ENCODE measurements around the gene SECISBP2. TPM values are rescaled to one million over a fixed set of nuclear protein-coding genes. Genes with fewer than 3 reads are reported as not detected.
"Not testable (repeated sequence)": the region's sequence is repeated elsewhere in the genome, so short reads cannot be mapped to it uniquely, and the experiment has no call there.

The SECISBP2 gene
- total RNA-seq, 1 donor from 2014 or later, result 23.1 TPM

GRCh38 chr9:89309608-89310474, 8.5 kb upstream of the SECISBP2 start:
- DNase-seq (ENCODE audit: low read depth, low spot score), result no peak

DNA sequence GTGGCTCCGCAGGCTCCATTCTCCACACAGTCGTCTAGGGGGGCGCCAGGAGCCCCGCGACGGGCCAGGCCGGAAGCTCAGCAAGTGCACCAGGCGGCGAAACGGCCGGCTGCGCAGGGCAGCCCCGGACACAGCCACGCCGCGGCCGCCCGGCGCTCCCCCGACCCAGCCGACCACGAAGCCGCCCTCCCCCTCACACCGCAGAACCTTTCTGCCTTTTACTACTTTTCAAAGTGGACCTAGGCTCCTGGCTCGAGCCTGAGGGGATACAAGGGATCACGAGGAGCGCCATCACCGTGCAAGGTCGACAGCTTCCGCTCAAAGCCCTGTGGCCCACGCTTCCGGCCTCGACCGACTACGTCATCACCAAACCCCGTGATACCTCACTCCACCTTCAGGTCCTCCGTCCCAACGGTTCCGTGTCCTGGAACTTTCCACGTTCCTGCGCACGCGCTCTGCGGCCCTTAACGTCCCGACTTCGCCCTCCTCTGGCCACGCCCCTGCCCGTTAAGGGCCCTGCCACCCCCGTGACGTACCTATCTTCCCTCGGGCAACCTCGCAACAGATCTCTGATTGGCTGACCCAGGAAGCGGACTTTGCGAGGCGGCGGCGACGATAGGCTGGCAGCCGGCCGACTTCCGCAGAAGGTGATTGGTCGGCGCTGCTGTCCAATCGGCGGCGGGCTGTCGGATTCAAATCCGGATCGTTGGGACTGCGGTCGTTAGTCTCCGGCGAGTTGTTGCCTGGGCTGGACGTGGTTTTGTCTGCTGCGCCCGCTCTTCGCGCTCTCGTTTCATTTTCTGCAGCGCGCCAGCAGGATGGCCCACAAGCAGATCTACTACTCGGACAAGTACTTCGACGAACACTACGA, 7.6 kb upstream of the SECISBP2 start, which contains the start of gene CKS2:
TSS of gene CKS2 (plus strand) at position 721 of the 871 bp plus-strand sequence. CDS start at position 819, 98 bp downstream.
- peak; percentile 99 for DNase-seq (ENCODE audit: low read depth, low spot score)

- no peak for DNase-seq (ENCODE audit: low read depth, low spot score)
These were observed 6.7 kb upstream of the SECISBP2 start for GRCh38 chr9:89311346-89312221.

DNA sequence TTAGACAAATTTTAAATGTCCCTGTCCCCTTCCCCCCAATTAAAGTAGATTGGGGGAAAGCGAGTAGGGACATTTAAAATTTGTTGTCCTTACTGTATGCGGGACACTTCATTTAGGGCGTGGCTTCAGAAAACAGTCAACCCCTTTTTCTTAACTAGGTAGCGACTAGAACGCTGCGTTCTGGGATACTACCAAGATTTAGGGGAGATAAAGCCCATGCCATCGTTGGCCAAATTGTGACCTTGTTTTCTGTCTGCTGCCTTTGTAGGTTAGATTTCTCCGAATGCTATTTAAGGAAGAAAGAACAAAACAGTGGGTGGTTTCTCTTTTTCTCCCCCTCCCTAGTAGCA, 6.1 kb upstream of the SECISBP2 start:
- no peak for DNase-seq (ENCODE audit: low read depth, low spot score)

DNA sequence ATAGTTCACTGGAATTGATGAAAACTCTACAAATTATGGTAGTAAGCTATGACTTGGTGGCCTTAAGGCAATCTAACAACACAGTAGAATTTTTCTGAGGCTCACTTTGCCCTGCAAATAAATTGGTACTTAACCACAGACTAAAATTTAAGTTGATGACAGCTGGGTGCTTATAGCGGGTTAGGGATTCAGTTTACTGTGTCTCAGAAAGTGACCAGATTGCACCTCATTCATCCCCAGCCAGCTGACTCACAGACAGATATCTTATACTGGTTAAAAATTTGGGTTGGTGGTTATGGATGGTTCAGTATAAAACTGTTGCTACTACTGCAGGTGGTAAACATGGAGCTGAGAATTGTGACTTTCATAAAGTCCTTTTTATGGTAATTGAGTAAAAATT, 4.5 kb upstream of the SECISBP2 start:
- DNase-seq (ENCODE audit: low read depth, low spot score), result no peak

DNA sequence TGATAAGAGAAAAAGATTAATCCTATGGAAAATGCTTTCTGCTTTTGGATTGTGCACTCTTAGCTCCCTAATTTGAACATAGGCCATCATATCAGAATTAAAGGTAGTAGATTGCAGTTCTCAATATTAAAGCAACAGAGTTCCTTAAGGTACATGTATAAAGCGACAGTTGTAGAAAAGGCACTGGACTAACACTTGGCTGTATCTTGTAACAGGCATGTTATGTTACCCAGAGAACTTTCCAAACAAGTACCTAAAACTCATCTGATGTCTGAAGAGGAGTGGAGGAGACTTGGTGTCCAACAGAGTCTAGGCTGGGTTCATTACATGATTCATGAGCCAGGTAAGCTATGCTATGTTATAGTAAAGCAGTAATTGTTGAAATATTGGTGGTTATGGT, 3.3 kb upstream of the SECISBP2 start:
- no peak for DNase-seq (ENCODE audit: low read depth, low spot score)

DNA sequence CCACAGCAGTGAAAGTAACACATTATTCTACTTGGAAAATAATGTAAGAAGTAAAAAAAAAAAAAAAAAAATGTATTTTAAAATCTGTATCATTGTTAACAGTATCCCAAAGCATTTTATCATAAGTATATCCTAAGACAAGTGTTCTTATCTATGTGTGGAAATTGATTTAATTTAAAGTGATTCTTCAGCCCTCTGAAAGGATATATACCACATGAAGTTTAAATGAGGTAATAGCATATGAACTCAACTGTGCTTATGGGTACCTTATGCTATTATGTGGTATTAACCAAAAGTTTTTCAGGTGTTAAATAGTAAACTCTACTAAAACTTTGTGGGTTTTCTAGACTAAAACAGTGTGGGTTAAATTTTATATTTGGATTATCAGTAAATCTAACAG, 2.8 kb upstream of the SECISBP2 start:
- no peak for DNase-seq (ENCODE audit: low read depth, low spot score)

DNA sequence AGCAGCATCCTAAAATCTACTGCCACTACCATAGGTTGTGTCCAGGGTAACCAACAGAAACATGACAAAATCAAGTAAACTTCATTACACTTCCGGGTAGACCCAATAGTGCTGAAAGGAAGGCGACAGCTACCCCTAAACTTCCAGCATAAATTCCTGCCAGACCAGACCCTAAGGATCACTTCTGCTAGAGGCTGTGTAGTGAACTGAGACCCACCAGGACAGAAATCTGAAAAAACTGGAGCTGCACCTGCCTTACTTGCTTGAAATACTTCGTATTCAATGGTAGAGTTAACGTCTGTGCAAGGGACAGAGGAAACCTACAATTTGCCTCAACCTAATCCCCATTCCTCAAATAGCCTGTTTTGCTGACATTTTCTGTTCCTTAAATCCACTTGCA, 1.0 kb upstream of the SECISBP2 start:
- DNase-seq (ENCODE audit: low read depth, low spot score), result no peak

- no peak for DNase-seq (ENCODE audit: low read depth, low spot score)
These were observed 960 bp downstream of the SECISBP2 start for GRCh38 chr9:89319015-89319905.

DNA sequence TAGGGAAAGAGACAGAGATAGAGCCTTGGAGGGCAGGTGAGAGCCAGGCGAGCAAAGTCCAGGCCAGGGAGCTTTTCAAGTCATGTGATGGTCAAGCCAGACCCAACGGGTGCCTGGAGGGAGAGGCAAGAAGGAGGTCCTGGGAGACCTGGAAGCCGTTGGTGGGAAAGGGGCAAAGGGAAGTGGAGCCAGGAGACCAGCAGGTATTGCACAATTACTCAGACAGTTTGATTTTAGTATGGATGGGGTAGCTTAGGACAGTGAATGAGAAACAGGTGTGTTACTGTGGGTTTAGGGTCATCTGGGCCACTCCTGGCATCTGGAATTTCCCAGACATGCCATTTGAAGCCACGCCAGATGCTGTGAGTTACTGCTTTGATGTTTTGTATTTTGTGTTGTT, 5.1 kb downstream of the SECISBP2 start:
- DNase-seq (ENCODE audit: low read depth, low spot score), result no peak

DNA sequence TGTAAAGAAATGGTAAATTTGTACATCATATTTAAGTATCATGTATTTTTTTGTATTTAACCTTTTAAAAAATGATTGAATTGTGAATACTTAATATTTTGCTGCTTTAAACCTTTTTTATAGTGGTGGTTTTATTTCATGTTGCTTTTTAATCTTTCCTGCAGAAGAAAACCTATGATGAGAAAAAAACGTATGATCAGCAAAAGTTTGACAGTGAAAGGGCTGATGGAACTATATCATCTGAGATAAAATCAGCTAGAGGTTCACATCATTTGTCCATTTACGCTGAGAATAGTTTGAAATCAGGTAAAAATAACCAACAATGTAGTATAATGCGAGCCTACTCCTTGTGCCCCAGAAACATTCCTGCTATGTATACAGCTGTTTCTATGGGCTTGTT, 7.4 kb downstream of the SECISBP2 start:
- no peak for DNase-seq (ENCODE audit: low read depth, low spot score)

GRCh38 chr9:89328064-89328463, 9.8 kb downstream of the SECISBP2 start:
- no peak for DNase-seq (ENCODE audit: low read depth, low spot score)

- DNase-seq (ENCODE audit: low read depth, low spot score), result no peak
These were observed 11.6 kb downstream of the SECISBP2 start for GRCh38 chr9:89329917-89330316.

DNA sequence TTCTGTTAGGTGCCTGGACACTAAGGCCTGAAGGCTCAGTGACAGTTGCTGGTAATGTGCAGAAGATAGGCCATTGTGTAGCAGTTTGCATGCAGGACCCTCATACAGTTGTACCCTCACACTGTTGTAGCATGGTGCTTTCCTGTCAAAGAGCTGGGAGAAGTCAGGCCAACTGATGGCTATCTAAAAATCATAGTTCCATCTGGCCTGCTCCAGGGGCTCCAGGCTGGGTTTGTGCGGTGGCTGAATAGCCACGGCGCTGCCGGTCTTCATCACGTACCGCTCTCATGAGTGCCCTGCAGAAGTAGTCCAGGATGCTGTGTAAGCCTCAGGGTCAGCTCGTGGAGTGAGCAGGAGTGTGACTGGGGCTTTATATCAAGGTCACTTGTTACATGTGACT, 12.2 kb downstream of the SECISBP2 start:
- DNase-seq (ENCODE audit: low read depth, low spot score), result no peak

- DNase-seq (ENCODE audit: low read depth, low spot score), result no peak
These were observed 21.5 kb downstream of the SECISBP2 start for GRCh38 chr9:89339807-89340206.

DNA sequence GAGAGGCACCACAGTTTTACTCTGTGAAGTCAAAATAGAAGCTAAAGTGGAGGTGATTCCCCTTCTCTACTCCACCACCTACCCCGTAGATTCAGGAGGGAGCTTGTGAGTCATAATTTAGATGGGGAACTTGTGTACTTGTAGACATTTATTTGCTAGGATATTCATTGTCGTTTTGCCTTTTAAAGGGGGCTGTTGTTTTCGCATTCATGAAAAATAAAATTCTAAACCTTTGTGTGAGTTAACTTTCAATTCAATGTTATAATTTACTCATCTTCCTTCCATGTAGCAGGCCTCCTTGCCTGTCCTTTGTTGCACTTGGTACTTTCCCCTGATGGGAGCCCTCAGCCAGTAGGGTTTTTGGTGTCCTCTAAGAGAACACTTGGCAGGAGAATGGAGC, 22.0 kb downstream of the SECISBP2 start:
- DNase-seq (ENCODE audit: low read depth, low spot score), result no peak

DNA sequence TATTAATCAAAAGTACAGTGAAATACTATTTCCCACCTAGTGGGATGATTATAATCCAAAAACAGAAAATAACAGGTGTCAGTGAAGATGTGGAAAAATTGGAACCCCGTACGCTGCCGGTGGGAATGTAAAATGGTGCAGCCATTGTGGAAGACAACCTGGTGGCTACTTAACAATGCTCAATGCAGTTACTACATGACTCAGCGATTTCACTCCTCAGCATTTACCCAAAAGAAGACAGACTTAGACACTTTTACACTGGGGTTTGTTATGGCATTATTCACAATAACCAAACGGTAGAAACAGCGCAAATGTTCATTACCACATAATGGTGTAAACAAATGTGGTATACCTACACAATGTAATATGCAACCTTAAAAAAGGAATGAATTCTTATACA, 23.9 kb downstream of the SECISBP2 start:
- no peak for DNase-seq (ENCODE audit: low read depth, low spot score)

DNA sequence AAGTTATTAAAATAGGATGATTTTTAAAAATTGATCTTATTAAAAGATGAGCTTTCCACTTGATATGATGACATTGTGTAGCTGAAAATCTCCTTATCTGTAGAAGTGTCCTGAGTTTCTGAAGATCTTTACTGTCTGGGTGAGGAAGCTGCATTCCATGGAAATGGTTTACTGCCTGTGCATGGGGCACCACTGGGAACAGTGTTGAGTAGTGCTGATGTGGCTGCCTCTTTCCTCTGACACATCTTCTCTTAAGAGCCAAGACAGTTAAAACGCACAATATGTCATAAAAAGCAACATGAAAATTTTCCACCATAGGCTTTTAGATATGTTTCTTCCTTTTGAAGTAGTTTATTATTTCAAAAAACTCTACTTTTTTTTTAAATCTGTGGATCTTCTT, 24.6 kb downstream of the SECISBP2 start:
- no peak for DNase-seq (ENCODE audit: low read depth, low spot score)

GRCh38 chr9:89343812-89344211, 25.5 kb downstream of the SECISBP2 start:
- DNase-seq (ENCODE audit: low read depth, low spot score), result not testable (repeated sequence)

GRCh38 chr9:89345476-89345875, 27.2 kb downstream of the SECISBP2 start:
- DNase-seq (ENCODE audit: low read depth, low spot score), result no peak

Data from pulmonary artery endothelial cell (primary cell).